GM08714 (cell line): ENCODE data around the gene CUX1.
A peak's percentile ranks its signal among the peaks of the same experiment; 100 is the strongest.
"Not testable (repeated sequence)": the region's sequence is repeated elsewhere in the genome, so short reads cannot be mapped to it uniquely, and the experiment has no call there.

Experiments
- H3K4me3 ChIP-seq: fragments of 200-500 bp; sonication (Bioruptor generic); 2 replicates; pipeline ENCODE4 v1.5.1; 2014; ENCODE audit warnings: mild to moderate bottlenecking, low read length, inconsistent platforms
- ZNF274 ChIP-seq: IDR thresholded peaks from 2 replicates; pipeline ENCODE4 v1.6.1; 2012; ENCODE audit warnings: mild to moderate bottlenecking, low read depth, low read length

The CUX1 gene

GRCh38 chr7:101983147-101983811, 165.9 kb downstream of the CUX1 start:
- no peak overlapping the region for H3K4me3 ChIP-seq
- TF ChIP-seq ZNF274, result no peak

GRCh38 chr7:101984133-101984879, 166.9 kb downstream of the CUX1 start:
- H3K4me3 ChIP-seq, result no peak overlapping the region
- TF ChIP-seq ZNF274, result no peak

- no peak overlapping the region for H3K4me3 ChIP-seq
- TF ChIP-seq ZNF274, result no peak
These were observed 167.9 kb downstream of the CUX1 start for GRCh38 chr7:101985057-101985902.

- TF ChIP-seq ZNF274, result no peak
- H3K4me3 ChIP-seq, result no peak overlapping the region
These were observed 168.7 kb downstream of the CUX1 start for GRCh38 chr7:101985903-101986734.

GRCh38 chr7:101987494-101987893, 170.1 kb downstream of the CUX1 start:
- no peak for TF ChIP-seq ZNF274
- no peak overlapping the region for H3K4me3 ChIP-seq

- H3K4me3 ChIP-seq, result not testable (repeated sequence)
These were observed 170.6 kb downstream of the CUX1 start for GRCh38 chr7:101988060-101988459.

- no peak for TF ChIP-seq ZNF274
- no peak overlapping the region for H3K4me3 ChIP-seq
These were observed 171.1 kb downstream of the CUX1 start for GRCh38 chr7:101988513-101988912.

GRCh38 chr7:101989101-101989500, 171.7 kb downstream of the CUX1 start:
- TF ChIP-seq ZNF274, result no peak

GRCh38 chr7:101990811-101991418, 173.5 kb downstream of the CUX1 start:
- H3K4me3 ChIP-seq, result peak overlapping the region; percentile 3; the same call in 1 of the 2 replicates
- TF ChIP-seq ZNF274, result no peak

More at GRCh38 chr7:101989101-101989500, 171.7 kb downstream of the CUX1 start:
- no peak overlapping the region for H3K4me3 ChIP-seq

- H3K4me3 ChIP-seq, result no peak overlapping the region
- no peak for TF ChIP-seq ZNF274
These were observed 174.4 kb downstream of the CUX1 start for GRCh38 chr7:101991860-101992259.

- H3K4me3 ChIP-seq, result no peak overlapping the region
- TF ChIP-seq ZNF274, result no peak
These were observed 175.9 kb downstream of the CUX1 start for GRCh38 chr7:101993311-101993710.

GRCh38 chr7:101995121-101995520, 177.7 kb downstream of the CUX1 start:
- TF ChIP-seq ZNF274, result no peak
- H3K4me3 ChIP-seq, result no peak overlapping the region

GRCh38 chr7:101996131-101996691, 178.8 kb downstream of the CUX1 start:
- TF ChIP-seq ZNF274, result no peak
- H3K4me3 ChIP-seq, result no peak overlapping the region
